ENCODE measurements around the gene MUC3A. TPM values are rescaled to one million over a fixed set of nuclear protein-coding genes. Genes with fewer than 3 reads are reported as not detected.
A peak's percentile ranks its signal among the peaks of the same experiment; 100 is the strongest.

The MUC3A gene
- total RNA-seq, 1 experiment from 2014 or later = 29.2 TPM

GRCh38 chr7:101017064-101017777 lies 67.9 kb downstream of the MUC3A start:
- H4K20me1 ChIP-seq (ENCODE audit: control insufficient read depth, insufficient read depth, insufficient read length) = no peaks in the 10 kb centered on the region
- H3K9ac ChIP-seq (ENCODE audit: extremely low read depth, insufficient read length, low read length) = peak overlapping the region; percentile 44
- H2BK12ac ChIP-seq (ENCODE audit: insufficient read length, low read depth, low read length) = no peak overlapping the region
- peak overlapping the region; percentile 18 for H4K5ac ChIP-seq (ENCODE audit: insufficient read length, low read depth, low read length)
- Mint-ChIP-seq H3K36me3 (ENCODE audit: insufficient read depth in 1 of 3, low read depth in 3 of 3) (peaks cover 0 to 20% (median 12%) of the 10 kb centered on the region in 3 experiments; a peak in 5 of 7 replicates), H3K9me3 (no peaks in the 10 kb centered on the region; a peak in 1 of 5 replicates), H3K4me1 (peaks cover 19 to 28% of the 10 kb centered on the region in 2 experiments), H3K27me3 (ENCODE audit: low read depth) (peaks cover 4% of the 10 kb centered on the region), H3K4me3 (peak overlapping the region; percentile 79 to 86), H3K27ac (peak overlapping the region; percentile 68 to 97 (median 74); a peak in 6 of 7 replicates)
- H2BK120ac ChIP-seq (ENCODE audit: low read depth, low read length, poor library complexity, severe bottlenecking) = peak overlapping the region; percentile 96
- no peak overlapping the region for H2BK20ac ChIP-seq (ENCODE audit: low read depth, low read length, poor library complexity, severe bottlenecking)
- no peak overlapping the region for H4K8ac ChIP-seq (replicated peaks; ENCODE audit: insufficient read length, low read depth, low read length)
- no peak overlapping the region for H2BK15ac ChIP-seq (ENCODE audit: low read depth, low read length)
- peak; percentile 85 for DNase-seq
- H2AK5ac ChIP-seq (ENCODE audit: insufficient read length, low read length) = no peak overlapping the region
- H3K23me2 ChIP-seq (ENCODE audit: insufficient read length, low read depth, low read length, poor library complexity, severe bottlenecking) = peaks cover 11% of the 10 kb centered on the region
- peak overlapping the region; percentile 91 for H3K4me2 ChIP-seq (ENCODE audit: insufficient read depth, insufficient read length, low read length)
- no peaks in the 10 kb centered on the region for H3K27me3 ChIP-seq (ENCODE audit: insufficient read depth, low read length)
- H3T11ph ChIP-seq (ENCODE audit: low read length) = no peak overlapping the region
- no CpG with 5 or more reads among the region's 29 CpGs for WGBS (ENCODE audit: extremely low coverage, insufficient read length, low lambda C conversion rate)
- H3K79me1 ChIP-seq (ENCODE audit: insufficient read depth, low read depth, low read length, poor library complexity, severe bottlenecking) = no peaks in the 10 kb centered on the region
- H3K56ac ChIP-seq (ENCODE audit: insufficient read length, low read depth, low read length) = no peak overlapping the region
- peak overlapping the region; percentile 97 for H3K14ac ChIP-seq (ENCODE audit: insufficient read depth, low read length)
- peak overlapping the region; percentile 77; the same call in 1 of the 2 replicates for H3K4ac ChIP-seq (ENCODE audit: low read depth, low read length)
- H3K79me2 ChIP-seq (ENCODE audit: insufficient read depth, low read length) = no peaks in the 10 kb centered on the region
- peak overlapping the region; percentile 97 for H3K18ac ChIP-seq (ENCODE audit: insufficient read length, low read depth, low read length)
- no peaks in the 10 kb centered on the region for H3K9me3 ChIP-seq (ENCODE audit: control insufficient read depth, low read depth, low read length)
- no peak overlapping the region for H3K23ac ChIP-seq (ENCODE audit: insufficient read length, low read depth, low read length)
- no peaks in the 10 kb centered on the region for H3K4me1 ChIP-seq (ENCODE audit: insufficient read depth, low read length)
- H3K27ac ChIP-seq (ENCODE audit: insufficient read length, low read depth, low read length) = peak overlapping the region; percentile 35
- peak overlapping the region; percentile 59 for H2BK5ac ChIP-seq (ENCODE audit: insufficient read length, low read length)
- no peak overlapping the region for H2AFZ ChIP-seq (ENCODE audit: low read length)
- H4K91ac ChIP-seq (ENCODE audit: insufficient read length, low read depth, low read length) = peak overlapping the region; percentile 83
- no peak for TF ChIP-seq CTCF (conservative IDR thresholded peaks at IDR 0.05)

Other genes starting within 250 kb of the MUC3A start
- 96.7 and 96.9 TPM in 2 replicates for gene POP7, start 243.4 kb upstream of the MUC3A start, total RNA-seq (2021)
- 0.33 and 0.44 TPM in 2 replicates for gene EPO, start 229.1 kb upstream of the MUC3A start, total RNA-seq (2021)
- gene ZAN, start 215.9 kb upstream of the MUC3A start, total RNA-seq (2021) = not detected in 2 replicates
- 132 and 135 TPM in 2 replicates for gene EPHB4, start 122.0 kb upstream of the MUC3A start, total RNA-seq (2021)
- gene SLC12A9, start 96.8 kb upstream of the MUC3A start, total RNA-seq (2021) = 42.3 and 43.0 TPM in 2 replicates
- gene TRIP6, start 82.1 kb upstream of the MUC3A start, total RNA-seq (2021) = 120 and 122 TPM in 2 replicates
- 373 and 382 TPM in 2 replicates for gene SRRT, start 74.4 kb upstream of the MUC3A start, total RNA-seq (2021)
- gene UFSP1, start 59.8 kb upstream of the MUC3A start, total RNA-seq (2021) = 4.3 and 4.6 TPM in 2 replicates
- gene ACHE, start 53.6 kb upstream of the MUC3A start, total RNA-seq (2021) = 5.7 and 7.0 TPM in 2 replicates
- 11.5 and 12.2 TPM in 2 replicates for gene MUC12, start 20.0 kb downstream of the MUC3A start, total RNA-seq (2021)
- not detected in 2 replicates for gene MUC17, start 70.5 kb downstream of the MUC3A start, total RNA-seq (2021)
- gene TRIM56, start 135.9 kb downstream of the MUC3A start, total RNA-seq (2021) = 21.8 and 22.4 TPM in 2 replicates
- gene SERPINE1, start 177.6 kb downstream of the MUC3A start, total RNA-seq (2021) = 11.5 and 13.0 TPM in 2 replicates
- 65.2 and 73.0 TPM in 2 replicates for gene AP1S1, start 204.9 kb downstream of the MUC3A start, total RNA-seq (2021)
- 37.1 and 39.1 TPM in 2 replicates for gene VGF, start 216.0 kb downstream of the MUC3A start, total RNA-seq (2021)
- 0.50 and 0.88 TPM in 2 replicates for gene NAT16, start 230.8 kb downstream of the MUC3A start, total RNA-seq (2021)

Measured in H9 (cell line).